ENCODE data around the gene TRIM50. TPM values are rescaled to one million over a fixed set of nuclear protein-coding genes. Genes with fewer than 3 reads are reported as not detected.
"Not testable (repeated sequence)": the region's sequence is repeated elsewhere in the genome, so short reads cannot be mapped to it uniquely, and the experiment has no call there.

TRIM50 gene
- total RNA-seq, 1 donor from 2014 or later, result not detected

- not testable (repeated sequence) for FAIRE-seq; DNase-seq (ENCODE audit: low spot score in 2 of 2)
Observed at GRCh38 chr7:73266719-73267368, 61.0 kb downstream of the TRIM50 start.

Small RNA genes within 50 kb of the gene (small RNA-seq; reads per million reads assigned to genes)
- gene RNU6-1080P, result not detected

Other genes starting within 250 kb of the TRIM50 start
- gene SPDYE9, start 242.0 kb downstream of the TRIM50 start, total RNA-seq, result under 0.01 TPM
- gene NSUN5, start 19.3 kb downstream of the TRIM50 start, total RNA-seq, result 15.9 TPM
- not detected for gene FKBP6, start 79 bp upstream of the TRIM50 start, total RNA-seq
- gene FZD9, start 105.7 kb upstream of the TRIM50 start, total RNA-seq, result 5.3 TPM
- 62.4 TPM for gene BAZ1B, start 194.2 kb upstream of the TRIM50 start, total RNA-seq
- 6.5 TPM for gene BCL7B, start 229.6 kb upstream of the TRIM50 start, total RNA-seq

Data from frontal cortex (tissue), 4 donors.